ENCODE measurements around the gene HSPH1.

DNA sequence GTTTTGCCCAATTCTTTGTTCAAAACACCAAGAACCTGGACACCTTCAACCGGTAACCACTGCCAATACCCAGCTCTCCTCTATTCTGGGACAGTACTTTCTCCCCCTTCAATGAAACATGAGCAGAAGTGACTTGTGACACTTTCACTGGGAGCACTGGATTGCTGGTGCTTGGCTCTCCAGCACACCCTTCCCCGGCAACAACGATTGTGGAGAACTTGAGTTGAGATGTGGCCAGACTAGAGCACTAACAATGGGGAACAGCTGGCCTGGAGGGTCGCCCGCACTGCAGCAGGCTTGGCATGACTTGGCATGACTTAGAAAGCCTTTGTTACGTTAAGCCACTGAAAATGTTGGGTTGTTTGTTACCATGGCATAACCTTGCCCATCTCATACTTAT is 30.6 kb upstream of the HSPH1 start:
- TF ChIP-seq CTCF (IDR thresholded peaks at IDR 0.05) (no peak), POLR2A (IDR thresholded peaks at IDR 0.05) (no peak)

Data from adrenal gland (tissue), 5 donors.